ENCODE results near the gene VSIR. TPM values are rescaled to one million over a fixed set of nuclear protein-coding genes. Genes with fewer than 3 reads are reported as not detected.

VSIR gene
- total RNA-seq, 1 donor from 2014 or later, result not detected

GRCh38 chr10:71802715-71803488 is 29.6 kb upstream of the VSIR start:
- Mint-ChIP-seq H3K27me3 (ENCODE audit: low read depth) (peaks cover 27% of the 10 kb centered on the region), H3K36me3 (ENCODE audit: low read depth) (no peaks in the 10 kb centered on the region), H3K4me3 (no peak overlapping the region), H3K27ac (ENCODE audit: unreplicated experiment) (no peak overlapping the region), H3K4me1 (peaks cover 4% of the 10 kb centered on the region), H3K9me3 (no peaks in the 10 kb centered on the region)
- DNase-seq (ENCODE audit: low read depth, low spot score), result no peak
- TF ChIP-seq CTCF (conservative IDR thresholded peaks at IDR 0.05), result no peak

- DNase-seq (ENCODE audit: low read depth, low spot score), result no peak
- no peak overlapping the region for H3K4me3 Mint-ChIP-seq
- no peak overlapping the region for H3K27ac Mint-ChIP-seq (ENCODE audit: unreplicated experiment)
- peaks cover 27% of the 10 kb centered on the region for H3K27me3 Mint-ChIP-seq (ENCODE audit: low read depth)
- no peaks in the 10 kb centered on the region for H3K36me3 Mint-ChIP-seq (ENCODE audit: low read depth)
- TF ChIP-seq CTCF (conservative IDR thresholded peaks at IDR 0.05), result no peak
- peaks cover 4% of the 10 kb centered on the region for H3K4me1 Mint-ChIP-seq
- H3K9me3 Mint-ChIP-seq, result no peaks in the 10 kb centered on the region
Measured at GRCh38 chr10:71802235-71802634, 28.9 kb upstream of the VSIR start.

GRCh38 chr10:71801361-71801760 is 28.0 kb upstream of the VSIR start:
- H3K4me1 Mint-ChIP-seq, result peaks cover 4% of the 10 kb centered on the region
- H3K27ac Mint-ChIP-seq (ENCODE audit: unreplicated experiment), result no peak overlapping the region
- H3K4me3 Mint-ChIP-seq, result no peak overlapping the region
- DNase-seq (ENCODE audit: low read depth, low spot score), result no peak
- no peaks in the 10 kb centered on the region for H3K9me3 Mint-ChIP-seq
- no peak for TF ChIP-seq CTCF (conservative IDR thresholded peaks at IDR 0.05)
- H3K27me3 Mint-ChIP-seq (ENCODE audit: low read depth), result peaks cover 20% of the 10 kb centered on the region
- no peaks in the 10 kb centered on the region for H3K36me3 Mint-ChIP-seq (ENCODE audit: low read depth)

- DNase-seq (ENCODE audit: low read depth, low spot score), result no peak
- H3K4me1 Mint-ChIP-seq, result no peaks in the 10 kb centered on the region
- no peak overlapping the region for H3K27ac Mint-ChIP-seq (ENCODE audit: unreplicated experiment)
- no peak overlapping the region for H3K4me3 Mint-ChIP-seq
- no peak for TF ChIP-seq CTCF (conservative IDR thresholded peaks at IDR 0.05)
- peaks cover 11% of the 10 kb centered on the region for H3K27me3 Mint-ChIP-seq (ENCODE audit: low read depth)
- no peaks in the 10 kb centered on the region for H3K36me3 Mint-ChIP-seq (ENCODE audit: low read depth)
- H3K9me3 Mint-ChIP-seq, result peaks cover 2% of the 10 kb centered on the region
Measured at GRCh38 chr10:71799608-71800453, 26.5 kb upstream of the VSIR start.

- TF ChIP-seq CTCF (conservative IDR thresholded peaks at IDR 0.05), result no peak
- Mint-ChIP-seq H3K4me1 (no peaks in the 10 kb centered on the region), H3K27ac (ENCODE audit: unreplicated experiment) (no peak overlapping the region), H3K9me3 (peaks cover 2% of the 10 kb centered on the region), H3K4me3 (no peak overlapping the region), H3K36me3 (ENCODE audit: low read depth) (no peaks in the 10 kb centered on the region), H3K27me3 (ENCODE audit: low read depth) (peaks cover 7% of the 10 kb centered on the region)
- no peak for DNase-seq (ENCODE audit: low read depth, low spot score)
Measured at GRCh38 chr10:71799112-71799511, 25.8 kb upstream of the VSIR start.

All from neural crest cell (in vitro differentiated cells).